CD14-positive monocyte (primary cell): ENCODE measurements around the gene RPL35. TPM values are rescaled to one million over a fixed set of nuclear protein-coding genes. Genes with fewer than 3 reads are reported as not detected.

Experiments used
- DNase-seq, 3 donors: peaks; one replicate each; pipeline ENCODE4 v3.0.0-alpha.2; 2011 to 2022
- H2AFZ ChIP-seq: 2 replicates; pipeline ENCODE4 v1.6.0; 2012; ENCODE audit warnings: mild to moderate bottlenecking, low read depth, low read length, inconsistent platforms; ENCODE audit not compliant: insufficient read depth, poor library complexity, severe bottlenecking
- H3K27ac ChIP-seq, 2 donors: 1 replicate in 1 of 2; 2 replicates in 1 of 2; pipeline ENCODE4 v1.5.1; 2012 to 2013; ENCODE audit warnings: low read length in 2 of 2, control low read depth in 1 of 2, inconsistent platforms in 1 of 2, low read depth in 1 of 2, mild to moderate bottlenecking in 1 of 2
- H3K27me3 ChIP-seq, 2 donors: one replicate each; pipeline versions ENCODE4 v1.6.0 to v1.6.1; 2011 to 2013; ENCODE audit warnings: low read length in 2 of 2; ENCODE audit not compliant: control insufficient read depth in 2 of 2, insufficient read depth in 2 of 2
- H3K36me3 ChIP-seq, 2 donors: replicated peaks in 1 of 2; 1 replicate in 1 of 2; 2 replicates in 1 of 2; pipeline versions ENCODE4 v1.5.1 to v1.6.1; 2012 to 2013; ENCODE audit warnings: low read length in 2 of 2, control low read depth in 1 of 2, inconsistent platforms in 1 of 2, mild to moderate bottlenecking in 1 of 2; ENCODE audit not compliant: insufficient read depth in 2 of 2, control insufficient read depth in 1 of 2
- H3K4me1 ChIP-seq, 2 donors: 1 replicate in 1 of 2; 2 replicates in 1 of 2; pipeline versions ENCODE4 v1.5.1 to v1.6.1; 2012 to 2013; ENCODE audit warnings: low read length in 2 of 2, control low read depth in 1 of 2, inconsistent platforms in 1 of 2, mild to moderate bottlenecking in 1 of 2, moderate library complexity in 1 of 2; ENCODE audit not compliant: insufficient read depth in 2 of 2, control insufficient read depth in 1 of 2
- H3K4me2 ChIP-seq: replicated peaks from 2 replicates; pipeline ENCODE3; 2012; ENCODE audit warnings: low read length, moderate library complexity, mild to moderate bottlenecking; ENCODE audit not compliant: poor library complexity, severe bottlenecking; ENCODE audit errors: extremely low read depth
- H3K4me3 ChIP-seq, 3 experiments: fragments of 200-600 bp in 1 of 3; sonication (generic) in 1 of 3; replicated peaks in 1 of 3; 1 replicate in 2 of 3; 2 replicates in 1 of 3; pipeline ENCODE4 v1.5.1; 2011 to 2013; ENCODE audit warnings: low read length in 3 of 3, mild to moderate bottlenecking in 3 of 3, control low read depth in 2 of 3, low read depth in 2 of 3, inconsistent platforms in 1 of 3, moderate library complexity in 1 of 3
- H3K79me2 ChIP-seq: 2 replicates; pipeline ENCODE4 v1.6.0; 2012; ENCODE audit warnings: mild to moderate bottlenecking, control low read depth, inconsistent platforms, low read length, moderate library complexity; ENCODE audit not compliant: insufficient read depth
- H3K9ac ChIP-seq: 2 replicates; pipeline ENCODE4 v1.6.0; 2017; ENCODE audit warnings: low read length, mild to moderate bottlenecking; ENCODE audit not compliant: insufficient read depth, poor library complexity, severe bottlenecking
- H3K9me3 ChIP-seq, 2 donors: replicated peaks in 1 of 2; 1 replicate in 1 of 2; 2 replicates in 1 of 2; pipeline versions ENCODE4 v1.5.1 to v1.6.1; 2012 to 2013; ENCODE audit warnings: low read length in 2 of 2, control low read depth in 1 of 2; ENCODE audit not compliant: control insufficient read depth in 1 of 2, insufficient read depth in 1 of 2
- H4K20me1 ChIP-seq: 2 replicates; pipeline ENCODE4 v1.6.0; 2012; ENCODE audit warnings: mild to moderate bottlenecking, low read length, control low read depth, moderate library complexity; ENCODE audit not compliant: insufficient read depth
- H3K27ac Mint-ChIP-seq, 7 donors: one replicate each; pipeline ENCODE4 v1.8.0; 2020; ENCODE audit warnings: mild to moderate bottlenecking in 7 of 7, mixed read lengths in 7 of 7, moderate library complexity in 6 of 7, inconsistent platforms in 2 of 7
- H3K27me3 Mint-ChIP-seq, 3 donors: one replicate each; pipeline ENCODE4 v1.8.0; 2021 to 2022; ENCODE audit warnings: low read depth in 3 of 3, mild to moderate bottlenecking in 3 of 3, mixed read lengths in 3 of 3, moderate library complexity in 3 of 3, inconsistent platforms in 1 of 3
- H3K36me3 Mint-ChIP-seq, 2 donors: one replicate each; pipeline ENCODE4 v1.8.0; 2020; ENCODE audit warnings: mixed read lengths in 2 of 2, inconsistent platforms in 1 of 2, mild to moderate bottlenecking in 1 of 2
- H3K4me1 Mint-ChIP-seq: one replicate; pipeline ENCODE4 v1.8.0; 2020; ENCODE audit warnings: mild to moderate bottlenecking, mixed read lengths
- H3K4me3 Mint-ChIP-seq, 2 donors: one replicate each; pipeline ENCODE4 v1.8.0; 2020; ENCODE audit warnings: mild to moderate bottlenecking in 2 of 2, mixed read lengths in 2 of 2, moderate library complexity in 1 of 2
- H3K9me3 Mint-ChIP-seq, 7 donors: one replicate each; pipeline ENCODE4 v1.8.0; 2020 to 2022; ENCODE audit warnings: mixed read lengths in 7 of 7, mild to moderate bottlenecking in 6 of 7, moderate library complexity in 6 of 7, inconsistent platforms in 2 of 7
- CTCF ChIP-seq: fragments of 200-600 bp; IDR thresholded peaks from one replicate; pipeline ENCODE4 v1.8.0; 2022; ENCODE audit warnings: antibody characterized with exemption, mild to moderate bottlenecking
- WGBS: methylation state at CpG from one replicate; pipeline ENCODE4 v1.1.5; 2013; ENCODE audit warnings: missing lambda C conversion rate; ENCODE audit not compliant: insufficient coverage; 5-methylcytosine and 5-hydroxymethylcytosine counted together
- intact Hi-C, 2 donors: fragments of 100-400 bp; cut with micrococcal nuclease; formaldehyde crosslinking; loops; one replicate each; pipeline versions ENCODE4 v1.15.0 to v1.15.1; 2023
- polyA plus RNA-seq, 3 donors: library from polyadenylated mRNA; depleted of rRNA in 1 of 3; unstranded in 2 of 3; stranded (reverse) in 1 of 3; fragments of 300-500 nt in 2 of 3; fragments of >200 nt in 1 of 3; fragmentation: Illumina TruSeq in 2 of 3; gene quantifications; 1 replicate in 2 of 3; 2 replicates in 1 of 3; pipeline ENCODE4 v1.2.3, GENCODE V29; 2012 to 2021

Gene RPL35
- polyA plus RNA-seq, 3 donors, result 660 to 1,209 (median 828) TPM

- Histone ChIP-seq H3K27ac (no peak overlapping the region), H3K4me2 (peak overlapping the region; percentile 90), H3K79me2 (peaks cover 3% of the 10 kb centered on the region), H3K9me3 (no peaks in the 10 kb centered on the region), H3K9ac (peak overlapping the region; percentile 44), H2AFZ (peak overlapping the region; percentile 85), H3K36me3 (peaks cover 20 to 21% of the 10 kb centered on the region in 2 donors), H3K4me3 (peak overlapping the region in 1 of 3 experiments; percentile 73), H3K4me1 (peaks cover 7 to 13% of the 10 kb centered on the region in 2 donors), H4K20me1 (peaks cover 28% of the 10 kb centered on the region), H3K27me3 (no peaks in the 10 kb centered on the region)
- TF ChIP-seq CTCF, result no peak
- Mint-ChIP-seq H3K4me3 (peak overlapping the region; percentile 47 to 89), H3K27me3 (peaks cover 6 to 13% (median 6%) of the 10 kb centered on the region in 3 donors), H3K27ac (peak overlapping the region in 1 of 7 donors; percentile 30), H3K9me3 (no peaks in the 10 kb centered on the region), H3K36me3 (peaks cover 18 to 21% of the 10 kb centered on the region in 2 donors), H3K4me1 (peaks cover 8% of the 10 kb centered on the region)
- peak in 1 of 3 donors; percentile 6 for DNase-seq
- intact Hi-C loops, result loop anchor here (1.0 to 5.0 kb wide), 5 partner anchors 79 to 236 kb away; no protein-coding TSS in a partner anchor
- WGBS, result 78% methylated on average over 7 of the region's 11 CpGs
Observed at GRCh38 chr9:124853605-124854143, 8.1 kb downstream of the RPL35 start.

DNA sequence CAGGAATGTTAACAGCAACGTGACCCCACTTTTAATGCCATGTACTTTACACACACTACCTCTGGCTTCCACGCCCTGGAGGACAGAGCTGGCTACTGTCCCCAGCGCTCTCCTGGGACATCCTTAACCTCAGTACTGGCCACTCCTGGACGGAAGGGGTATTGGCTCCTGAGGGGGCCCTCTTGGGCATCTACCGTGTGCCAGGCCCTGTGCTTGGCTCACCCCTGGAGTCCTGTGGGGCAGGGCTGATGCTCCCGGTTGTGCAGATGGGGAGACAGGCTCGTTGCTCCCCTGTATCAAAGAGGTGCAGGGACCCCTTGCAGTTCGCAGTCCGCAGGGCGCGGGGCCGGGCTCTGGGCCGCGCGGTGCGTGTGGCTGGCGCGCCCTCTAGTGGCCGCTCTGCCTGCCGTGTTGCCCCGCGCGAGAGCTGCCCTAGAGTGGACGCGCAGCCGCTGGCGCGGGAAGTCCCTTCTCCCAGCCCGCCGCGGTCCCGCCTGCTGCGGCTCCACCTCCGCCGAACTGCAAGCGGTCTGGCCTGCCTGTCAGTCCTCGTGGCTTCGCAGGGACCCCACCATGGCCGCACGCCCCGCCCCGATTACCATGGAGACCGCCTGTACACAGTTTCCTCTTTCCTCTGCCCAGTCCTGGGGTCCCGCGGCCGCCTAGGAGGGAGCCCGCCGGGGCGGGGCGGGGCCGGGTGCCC is 8.8 kb downstream of the RPL35 start, which contains the start of gene WDR38:
Gene WDR38, plus strand, starts transcription at position 632 of the 703 bp plus-strand sequence. CDS start 72 bp downstream, outside the sequence.
- 2% methylated on average over 51 of the region's 51 CpGs for WGBS

More for the DNA sequence above, 8.8 kb downstream of the RPL35 start, which contains the start of gene WDR38:
- peaks cover 0 to 2% (median 0%) of the 10 kb centered on the region in 7 donors for H3K9me3 Mint-ChIP-seq
- H3K9me3 ChIP-seq, result no peaks in the 10 kb centered on the region
- DNase-seq, result peak; percentile 73
- H3K9ac ChIP-seq, result peak within 1 kb of the TSS; percentile 44
- no peak within 1 kb of the TSS for H3K27ac ChIP-seq
- H2AFZ ChIP-seq, result peak within 1 kb of the TSS; percentile 85
- H3K36me3 ChIP-seq, result peaks cover 13 to 14% of the 10 kb centered on the region in 2 donors
- peak within 1 kb of the TSS in 3 of 7 donors; percentile 26 to 42 (median 30) for H3K27ac Mint-ChIP-seq
- peaks cover 6 to 13% (median 6%) of the 10 kb centered on the region in 3 donors for H3K27me3 Mint-ChIP-seq
- intact Hi-C loops, result loop anchor here (1.0 to 5.0 kb wide), 5 partner anchors 79 to 236 kb away; no protein-coding TSS in a partner anchor
- H3K79me2 ChIP-seq, result no peaks in the 10 kb centered on the region
- H3K27me3 ChIP-seq, result no peaks in the 10 kb centered on the region
- peaks cover 7 to 13% of the 10 kb centered on the region in 2 donors for H3K4me1 ChIP-seq
- H3K4me1 Mint-ChIP-seq, result peaks cover 8% of the 10 kb centered on the region
- peaks cover 21% of the 10 kb centered on the region for H4K20me1 ChIP-seq
- peak; percentile 100 for TF ChIP-seq CTCF
- H3K4me3 ChIP-seq, result peak within 1 kb of the TSS; percentile 26 to 73 (median 31)
- peaks cover 11 to 14% of the 10 kb centered on the region in 2 donors for H3K36me3 Mint-ChIP-seq
- H3K4me2 ChIP-seq, result peak within 1 kb of the TSS; percentile 90
- H3K4me3 Mint-ChIP-seq, result peak within 1 kb of the TSS; percentile 78 to 89
